Endothelial cell of umbilical vein (primary cell): ENCODE results near the gene GPR17. TPM values are rescaled to one million over a fixed set of nuclear protein-coding genes. Genes with fewer than 3 reads are reported as not detected.

Source experiments
- BruUV-seq: library from RNA; stranded (reverse); fragments of 400-500 nt; replicated peaks from 2 replicates; lab custom pipeline; 2021; lab: Mats Ljungman, UMichigan
- CTCF ChIA-PET: fragments of 300-600, 350-600 bp; sonication (Branson Sonifier 250); formaldehyde crosslinking; loops from one replicate; lab custom pipeline; 2021; ENCODE audit warnings: antibody characterized with exemption, inconsistent platforms; lab: Charles Lee
- POLR2A ChIA-PET: fragments of 300-600, 350-600 bp; sonication (Branson Sonifier 250); formaldehyde crosslinking; loops from one replicate; lab custom pipeline; 2021; ENCODE audit warnings: antibody characterized with exemption, inconsistent platforms; lab: Charles Lee
- DNase-seq: peaks from one replicate; pipeline ENCODE4 v3.0.0-alpha.2; 2011; ENCODE audit warnings: low read depth, low spot score
- FAIRE-seq: peaks from 2 replicates; lab custom pipeline; 2011; peaks lifted over from hg19 to GRCh38; lab: Jason Lieb, UNC
- H2AFZ ChIP-seq: 2 replicates; pipeline ENCODE4 v1.6.0; 2012; ENCODE audit warnings: low read depth, low read length, control low read depth, inconsistent platforms
- H3K27ac ChIP-seq: 2 replicates; pipeline ENCODE4 v1.5.1; 2011; ENCODE audit warnings: low read depth, mild to moderate bottlenecking, control low read depth, low read length, moderate library complexity; ENCODE audit not compliant: insufficient read depth
- H3K27me3 ChIP-seq, 2 experiments: 2 replicates each; pipeline versions ENCODE4 v1.6.0 to v1.6.1; 2011; ENCODE audit warnings: low read length in 2 of 2, mixed read lengths in 1 of 2; ENCODE audit not compliant: control insufficient read depth in 2 of 2, insufficient read depth in 2 of 2
- H3K36me3 ChIP-seq, 2 experiments: 2 replicates in 1 of 2; 3 replicates in 1 of 2; pipeline ENCODE4 v1.5.1; 2011; ENCODE audit warnings: low read length in 2 of 2, mild to moderate bottlenecking in 1 of 2, moderate library complexity in 1 of 2; ENCODE audit not compliant: control insufficient read depth in 2 of 2, insufficient read depth in 2 of 2; ENCODE audit errors: extremely low read depth in 1 of 2
- H3K4me1 ChIP-seq: 3 replicates; pipeline ENCODE4 v1.5.1; 2011; ENCODE audit warnings: mild to moderate bottlenecking, low read length; ENCODE audit not compliant: control insufficient read depth, insufficient read depth; ENCODE audit errors: extremely low read depth
- H3K4me2 ChIP-seq: 2 replicates; pipeline ENCODE4 v1.6.1; 2011; ENCODE audit warnings: low read length, control low read depth, mixed read lengths; ENCODE audit not compliant: insufficient read depth
- H3K4me3 ChIP-seq, 3 experiments: fragments of 200-600 bp in 1 of 3; sonication (generic), shearing (Covaris generic) in 1 of 3; replicated peaks in 1 of 3; 2 replicates each; pipeline ENCODE4 v1.5.1; 2011 to 2016; ENCODE audit warnings: control low read depth in 3 of 3, low read length in 3 of 3, mild to moderate bottlenecking in 2 of 3, inconsistent platforms in 1 of 3, low read depth in 1 of 3, moderate library complexity in 1 of 3; ENCODE audit not compliant: insufficient read depth in 1 of 3
- H3K79me2 ChIP-seq: 2 replicates; pipeline ENCODE4 v1.6.0; 2012; ENCODE audit warnings: low read length, inconsistent platforms; ENCODE audit not compliant: control insufficient read depth, insufficient read depth
- H3K9ac ChIP-seq: replicated peaks from 2 replicates; pipeline ENCODE3; 2011; ENCODE audit warnings: low read length, control low read depth; ENCODE audit not compliant: insufficient read depth; ENCODE audit errors: extremely low read depth
- H3K9me1 ChIP-seq: replicated peaks from 3 replicates; pipeline ENCODE4 v1.6.0; 2011; ENCODE audit warnings: mild to moderate bottlenecking, low read length; ENCODE audit not compliant: control insufficient read depth, insufficient read depth; ENCODE audit errors: extremely low read depth
- H3K9me3 ChIP-seq: replicated peaks from 2 replicates; pipeline ENCODE4 v1.5.1; 2012; ENCODE audit warnings: low read length, inconsistent platforms; ENCODE audit not compliant: control insufficient read depth, insufficient read depth
- H4K20me1 ChIP-seq: replicated peaks from 2 replicates; pipeline ENCODE3; 2011; ENCODE audit warnings: mild to moderate bottlenecking, low read length; ENCODE audit not compliant: control insufficient read depth, insufficient read depth; ENCODE audit errors: extremely low read depth
- FOS ChIP-seq: IDR thresholded peaks from 2 replicates; pipeline ENCODE4 v1.6.1; 2011; ENCODE audit warnings: mild to moderate bottlenecking, low read length, moderate library complexity, borderline replicate concordance; ENCODE audit not compliant: insufficient read depth
- GATA2 ChIP-seq: IDR thresholded peaks from 2 replicates; pipeline ENCODE4 v1.7.0; 2011; ENCODE audit warnings: low read depth, mild to moderate bottlenecking, moderate library complexity, mixed read lengths, low read length; ENCODE audit not compliant: insufficient read length, insufficient read depth
- MYC ChIP-seq: IDR thresholded peaks from one replicate; pipeline ENCODE4 v1.6.1; 2011; ENCODE audit warnings: mild to moderate bottlenecking, low read depth, low read length
- POLR2A ChIP-seq: IDR thresholded peaks from 2 replicates; pipeline ENCODE4 v1.6.1; 2012; ENCODE audit warnings: low read depth, mild to moderate bottlenecking, control low read depth, low read length
- POLR2AphosphoS5 ChIP-seq: IDR thresholded peaks from 2 replicates; pipeline ENCODE4 v1.6.1; 2012; ENCODE audit warnings: low read depth, mild to moderate bottlenecking, control low read depth, low read length, moderate library complexity; ENCODE audit not compliant: insufficient read depth
- dilution Hi-C: fragments of 300-500 bp; cut with MboI; formaldehyde crosslinking; loops from one replicate; pipeline ENCODE4 v1.15.0; 2019; ENCODE audit warnings: low sequenced_read_pairs; ENCODE audit not compliant: extremely low pct_ligation_motif_present
- intact Hi-C: fragments of 100-400 bp; cut with micrococcal nuclease; formaldehyde crosslinking; loops from one replicate; pipeline ENCODE4 v1.10.0; 2022
- polyA plus RNA-seq, 4 experiments: library from polyadenylated mRNA; depleted of rRNA in 3 of 4; stranded (reverse) in 3 of 4; unstranded in 1 of 4; fragments of >200 nt; gene quantifications; 2 replicates each; pipeline versions ENCODE4 v1.2.1 to v1.2.3, GENCODE V29; 2011 to 2012; ENCODE audit warnings: missing spikeins in 1 of 4
- total RNA-seq: library from RNA; stranded (reverse); gene quantifications from 2 replicates; pipeline ENCODE4 v1.2.3, GENCODE V29; 2021

Gene GPR17
- total and polyA plus RNA-seq, 2 donors (not counting 3 experiments of a cell fraction or from before 2014, with no cell fraction given): 0.10 TPM; not detected in 1

GRCh38 chr2:127646487-127647241 is 711 bp downstream of the GPR17 start:
- H4K20me1 ChIP-seq: no peaks in the 10 kb centered on the region
- CTCF ChIA-PET: interaction anchor here (1.0 to 12.1 kb wide), 7 partner anchors 8 to 120 kb away, joined by 3 to 424 read pairs (median 7); partner anchors contain the start of genes IWS1 and LIMS2
- POLR2A ChIA-PET: no interaction called here
- dilution Hi-C loops: no loop called here
- H2AFZ ChIP-seq: peak overlapping the region; percentile 92
- no peak for FAIRE-seq
- no TSS peak for BruUV-seq
- H3K9me1 ChIP-seq: no peaks in the 10 kb centered on the region
- peaks cover 34% of the 10 kb centered on the region for H3K4me1 ChIP-seq
- no peaks in the 10 kb centered on the region for H3K9me3 ChIP-seq
- H3K79me2 ChIP-seq: no peaks in the 10 kb centered on the region
- H3K36me3 ChIP-seq: no peaks in the 10 kb centered on the region
- TF ChIP-seq POLR2A (peak; percentile 54), POLR2AphosphoS5 (no peak), MYC (no peak), FOS (no peak), GATA2 (no peak)
- H3K4me2 ChIP-seq: peak overlapping the region; percentile 30
- H3K27ac ChIP-seq: peak overlapping the region; percentile 85
- no peak for DNase-seq
- intact Hi-C loops: no loop called here
- no peak overlapping the region for H3K4me3 ChIP-seq
- no peaks in the 10 kb centered on the region for H3K27me3 ChIP-seq
- H3K9ac ChIP-seq: peak overlapping the region; percentile 53
